GM12891 (cell line): Measurements from ENCODE around the gene PTPRD.

Source experiments
- POLR2A ChIP-seq: IDR thresholded peaks from 2 replicates; pipeline ENCODE4 v1.6.1; 2011; ENCODE audit warnings: low read depth, low read length, control low read depth
- POLR2AphosphoS5 ChIP-seq: IDR thresholded peaks from 2 replicates; pipeline ENCODE4 v1.6.1; 2011; ENCODE audit warnings: low read depth, low read length, control low read depth
- TAF1 ChIP-seq: IDR thresholded peaks from 2 replicates; pipeline ENCODE4 v1.6.1; 2011; ENCODE audit warnings: low read depth, low read length, control low read depth

DNA sequence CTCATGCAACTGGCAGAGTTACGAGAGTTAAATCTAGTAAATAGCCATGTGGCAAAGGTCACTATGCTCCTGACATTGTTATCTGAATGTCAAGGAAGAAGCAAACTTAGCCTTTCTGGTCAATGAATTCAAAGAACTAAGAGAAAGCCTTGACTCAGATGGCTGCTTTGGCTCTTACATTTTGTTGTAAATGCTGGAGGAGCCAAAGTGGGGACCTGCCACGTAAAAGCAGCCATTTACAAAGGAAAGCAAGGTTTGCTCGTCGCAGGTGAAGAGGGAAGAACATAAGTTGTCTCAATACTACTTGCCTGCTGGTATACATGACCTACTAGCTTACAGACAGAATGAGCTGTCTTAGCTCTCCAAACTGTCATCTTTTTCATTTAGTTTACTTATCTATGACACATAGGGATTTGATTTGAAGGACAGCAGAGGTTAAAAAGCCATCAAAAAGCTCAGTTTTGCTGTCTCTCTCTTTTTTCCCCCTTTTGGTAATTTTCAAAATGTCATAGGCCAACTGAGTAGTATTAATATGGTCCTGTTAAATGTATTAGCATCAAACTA is 1760.4 kb downstream of the PTPRD start:
- TF ChIP-seq POLR2A (no peak), TAF1 (no peak), POLR2AphosphoS5 (no peak)
